ENCODE data around the gene CTNNBL1. TPM values are rescaled to one million over a fixed set of nuclear protein-coding genes. Genes with fewer than 3 reads are reported as not detected.

Gene CTNNBL1
- total and polyA plus RNA-seq, 8 donors, result 36.0 to 63.6 (median 50.1) TPM

- Histone ChIP-seq H3K27me3 (peaks cover 0 to 7% of the 10 kb centered on the region in 2 donors), H3K9me3 (no peaks in the 10 kb centered on the region), H3K4me1 (no peaks in the 10 kb centered on the region), H3K36me3 (no peaks in the 10 kb centered on the region), H3K27ac (no peak overlapping the region), H3K4me3 (no peak overlapping the region)
- peak; percentile 79 for ATAC-seq
- intact Hi-C loops (cut with DNase I), result no loop called here
- TF ChIP-seq, protein P1, sequence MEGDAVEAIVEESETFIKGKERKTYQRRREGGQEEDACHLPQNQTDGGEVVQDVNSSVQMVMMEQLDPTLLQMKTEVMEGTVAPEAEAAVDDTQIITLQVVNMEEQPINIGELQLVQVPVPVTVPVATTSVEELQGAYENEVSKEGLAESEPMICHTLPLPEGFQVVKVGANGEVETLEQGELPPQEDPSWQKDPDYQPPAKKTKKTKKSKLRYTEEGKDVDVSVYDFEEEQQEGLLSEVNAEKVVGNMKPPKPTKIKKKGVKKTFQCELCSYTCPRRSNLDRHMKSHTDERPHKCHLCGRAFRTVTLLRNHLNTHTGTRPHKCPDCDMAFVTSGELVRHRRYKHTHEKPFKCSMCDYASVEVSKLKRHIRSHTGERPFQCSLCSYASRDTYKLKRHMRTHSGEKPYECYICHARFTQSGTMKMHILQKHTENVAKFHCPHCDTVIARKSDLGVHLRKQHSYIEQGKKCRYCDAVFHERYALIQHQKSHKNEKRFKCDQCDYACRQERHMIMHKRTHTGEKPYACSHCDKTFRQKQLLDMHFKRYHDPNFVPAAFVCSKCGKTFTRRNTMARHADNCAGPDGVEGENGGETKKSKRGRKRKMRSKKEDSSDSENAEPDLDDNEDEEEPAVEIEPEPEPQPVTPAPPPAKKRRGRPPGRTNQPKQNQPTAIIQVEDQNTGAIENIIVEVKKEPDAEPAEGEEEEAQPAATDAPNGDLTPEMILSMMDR (IDR thresholded peaks at IDR 0.05), result no peak
- peak in 1 of 4 donors; percentile 52 for DNase-seq
Observed at GRCh38 chr20:37886851-37887297, 193.0 kb downstream of the CTNNBL1 start.

GRCh38 chr20:37888641-37889040, 194.8 kb downstream of the CTNNBL1 start:
- H3K36me3 ChIP-seq, result no peaks in the 10 kb centered on the region
- DNase-seq (no peak), ATAC-seq (no peak)
- H3K27me3 ChIP-seq, result peaks cover 0 to 7% of the 10 kb centered on the region in 2 donors
- H3K4me1 ChIP-seq, result no peaks in the 10 kb centered on the region
- TF ChIP-seq, protein P1 (IDR thresholded peaks at IDR 0.05), result no peak
- intact Hi-C loops (cut with DNase I), result no loop called here
- H3K4me3 ChIP-seq, result no peak overlapping the region
- H3K27ac ChIP-seq, result no peak overlapping the region
- no peaks in the 10 kb centered on the region for H3K9me3 ChIP-seq

DNA sequence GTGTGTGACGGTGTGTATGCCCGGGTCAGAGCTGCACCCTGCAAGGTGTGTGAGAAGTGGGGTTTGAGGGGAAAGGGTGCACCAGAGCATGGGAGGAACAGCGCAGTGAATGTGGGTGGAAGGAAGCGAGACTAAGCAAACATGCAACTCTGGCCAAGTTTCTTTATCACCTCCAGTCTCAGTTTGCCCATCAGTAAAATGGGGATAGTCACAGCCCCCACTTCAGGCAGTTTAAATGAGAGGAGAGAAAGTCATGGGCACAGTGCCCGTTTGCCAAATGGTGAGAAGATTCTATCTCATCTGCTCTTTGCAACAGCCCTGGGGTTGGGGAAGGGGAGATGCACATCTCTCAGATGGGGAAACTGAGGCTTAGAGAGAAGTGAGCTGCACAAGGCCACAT, 196.3 kb downstream of the CTNNBL1 start:
- Histone ChIP-seq H3K4me3 (no peak overlapping the region), H3K36me3 (no peaks in the 10 kb centered on the region), H3K27me3 (peaks cover 0 to 7% of the 10 kb centered on the region in 2 donors), H3K4me1 (no peaks in the 10 kb centered on the region), H3K9me3 (no peaks in the 10 kb centered on the region), H3K27ac (no peak overlapping the region)
- no peak for DNase-seq
- intact Hi-C loops (cut with DNase I), result no loop called here
- TF ChIP-seq, protein P1 (IDR thresholded peaks at IDR 0.05), result no peak
- no peak for ATAC-seq

DNA sequence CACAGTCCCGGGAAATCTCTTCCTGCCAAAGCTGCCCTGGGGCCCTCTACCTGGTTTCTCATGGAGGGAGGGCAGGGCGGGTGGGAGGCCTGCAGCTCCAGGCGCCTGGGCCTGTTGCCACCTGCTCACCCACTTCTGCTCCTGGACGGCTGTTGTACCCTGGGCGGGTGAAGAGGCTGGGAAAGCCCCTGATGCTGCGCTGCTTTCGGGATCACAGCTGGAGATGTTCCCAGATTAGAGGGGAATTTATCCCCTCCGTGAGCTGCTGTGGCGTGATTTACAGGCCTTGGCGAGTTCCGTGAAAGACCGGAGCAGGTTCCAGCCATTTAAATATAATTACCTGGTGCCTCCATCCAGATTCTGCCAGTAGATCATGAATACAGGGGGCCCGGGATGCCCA, 196.8 kb downstream of the CTNNBL1 start:
- TF ChIP-seq, protein P1 (IDR thresholded peaks at IDR 0.05), result no peak
- Histone ChIP-seq H3K36me3 (no peaks in the 10 kb centered on the region), H3K9me3 (no peaks in the 10 kb centered on the region), H3K4me3 (no peak overlapping the region), H3K27ac (no peak overlapping the region), H3K27me3 (peaks cover 0 to 7% of the 10 kb centered on the region in 2 donors), H3K4me1 (no peaks in the 10 kb centered on the region)
- no peak for ATAC-seq
- no peak for DNase-seq
- intact Hi-C loops (cut with DNase I), result no loop called here

GRCh38 chr20:37892001-37892400, 198.2 kb downstream of the CTNNBL1 start:
- H3K36me3 ChIP-seq, result no peaks in the 10 kb centered on the region
- H3K4me1 ChIP-seq, result peaks cover 0 to 3% of the 10 kb centered on the region in 2 donors
- H3K4me3 ChIP-seq, result no peak overlapping the region
- no peak overlapping the region for H3K27ac ChIP-seq
- ATAC-seq, result no peak
- H3K27me3 ChIP-seq, result no peaks in the 10 kb centered on the region
- intact Hi-C loops (cut with DNase I), result no loop called here
- TF ChIP-seq, protein P1 (IDR thresholded peaks at IDR 0.05), result no peak
- H3K9me3 ChIP-seq, result no peaks in the 10 kb centered on the region
- no peak for DNase-seq

All from left lung (tissue), 10 donors.